A549 (cell line): Measurements from ENCODE around the gene SAT1.

Experiments
- ESRRA ChIP-seq: fragments of 150-350 bp; IDR thresholded peaks from 2 replicates; pipeline ENCODE4 v1.6.1; 2014; ENCODE audit warnings: mild to moderate bottlenecking, low read length, borderline replicate concordance
- RCOR1 ChIP-seq: fragments of 150-350 bp; IDR thresholded peaks from 2 replicates; pipeline ENCODE4 v1.6.1; 2014; ENCODE audit warnings: antibody characterized with exemption, low read length, low read depth
- SMC3 ChIP-seq: fragments of >200 bp; sonication (Bioruptor Twin); formaldehyde crosslinking; IDR thresholded peaks from 3 replicates; pipeline ENCODE4 v1.6.1; 2018; ENCODE audit warnings: inconsistent platforms

- no peak for TF ChIP-seq ESRRA
- no peak for TF ChIP-seq RCOR1
- TF ChIP-seq SMC3: no peak
Measured at GRCh38 chrX:23770142-23770541, 12.8 kb upstream of the SAT1 start.
